ENCODE data around the gene KRTAP12-2. TPM values are rescaled to one million over a fixed set of nuclear protein-coding genes. Genes with fewer than 3 reads are reported as not detected.

KRTAP12-2 gene
- total RNA-seq, 1 experiment from 2014 or later = not detected

DNA sequence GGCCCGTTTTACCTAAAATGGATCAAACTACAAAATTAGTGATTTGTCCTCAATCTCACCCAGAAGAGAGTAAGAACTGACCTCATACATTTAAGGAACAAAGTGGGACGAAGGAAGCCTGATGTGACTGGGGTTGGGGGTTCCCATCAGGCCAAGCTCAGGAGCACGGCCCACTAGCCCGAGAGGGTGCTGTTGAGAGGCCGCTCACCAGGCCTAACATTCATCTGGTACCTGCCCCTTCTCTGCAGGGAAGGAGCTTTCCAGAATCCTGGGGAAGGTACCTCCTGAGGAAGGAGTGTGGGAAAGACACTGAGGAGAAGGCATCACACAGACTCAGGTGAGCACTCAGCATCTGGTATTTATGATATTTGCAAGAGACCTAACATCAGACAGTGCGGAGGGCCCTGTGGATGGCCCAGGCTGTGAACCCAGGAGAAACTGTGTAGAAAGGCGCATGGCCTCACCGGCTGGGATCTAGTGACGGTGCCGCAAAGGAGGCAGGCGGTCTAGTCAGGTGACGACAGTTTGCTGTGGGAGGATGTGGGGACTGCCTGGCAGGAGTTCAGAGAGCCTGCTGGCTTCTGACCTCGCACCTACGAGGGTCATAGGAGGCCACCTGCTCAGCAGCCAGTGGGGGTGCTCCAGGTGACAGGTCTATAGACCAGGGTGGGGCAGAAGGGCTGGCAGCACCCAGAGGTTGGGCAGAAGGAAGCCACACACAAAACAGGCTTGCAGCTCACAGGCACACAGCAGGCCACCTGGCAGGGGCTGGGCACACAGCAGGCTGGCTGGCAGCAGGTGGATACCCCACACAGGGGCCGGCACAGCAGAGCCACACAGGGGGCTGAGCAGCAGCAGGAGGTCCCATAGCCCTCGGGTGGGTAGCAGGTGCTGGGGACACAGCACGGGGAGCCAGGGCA, 12.8 kb downstream of the KRTAP12-2 start (continued):
- TF ChIP-seq, protein P1, sequence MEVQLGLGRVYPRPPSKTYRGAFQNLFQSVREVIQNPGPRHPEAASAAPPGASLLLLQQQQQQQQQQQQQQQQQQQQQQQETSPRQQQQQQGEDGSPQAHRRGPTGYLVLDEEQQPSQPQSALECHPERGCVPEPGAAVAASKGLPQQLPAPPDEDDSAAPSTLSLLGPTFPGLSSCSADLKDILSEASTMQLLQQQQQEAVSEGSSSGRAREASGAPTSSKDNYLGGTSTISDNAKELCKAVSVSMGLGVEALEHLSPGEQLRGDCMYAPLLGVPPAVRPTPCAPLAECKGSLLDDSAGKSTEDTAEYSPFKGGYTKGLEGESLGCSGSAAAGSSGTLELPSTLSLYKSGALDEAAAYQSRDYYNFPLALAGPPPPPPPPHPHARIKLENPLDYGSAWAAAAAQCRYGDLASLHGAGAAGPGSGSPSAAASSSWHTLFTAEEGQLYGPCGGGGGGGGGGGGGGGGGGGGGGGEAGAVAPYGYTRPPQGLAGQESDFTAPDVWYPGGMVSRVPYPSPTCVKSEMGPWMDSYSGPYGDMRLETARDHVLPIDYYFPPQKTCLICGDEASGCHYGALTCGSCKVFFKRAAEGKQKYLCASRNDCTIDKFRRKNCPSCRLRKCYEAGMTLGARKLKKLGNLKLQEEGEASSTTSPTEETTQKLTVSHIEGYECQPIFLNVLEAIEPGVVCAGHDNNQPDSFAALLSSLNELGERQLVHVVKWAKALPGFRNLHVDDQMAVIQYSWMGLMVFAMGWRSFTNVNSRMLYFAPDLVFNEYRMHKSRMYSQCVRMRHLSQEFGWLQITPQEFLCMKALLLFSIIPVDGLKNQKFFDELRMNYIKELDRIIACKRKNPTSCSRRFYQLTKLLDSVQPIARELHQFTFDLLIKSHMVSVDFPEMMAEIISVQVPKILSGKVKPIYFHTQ (CRISPR knock-in tag; IDR thresholded peaks at IDR 0.05) = no peak
- TF ChIP-seq ZNF416 (CRISPR knock-in tag; IDR thresholded peaks at IDR 0.05) = no peak

GRCh38 chr21:44653123-44653522, 13.6 kb downstream of the KRTAP12-2 start:
- no peak overlapping the region for H3K27ac Mint-ChIP-seq
- DNase-seq (ENCODE audit: low spot score) = peak; percentile 33
- POLR2A ChIA-PET = no interaction called here
- H3K9me3 Mint-ChIP-seq = peaks cover 24% of the 10 kb centered on the region
- peaks cover 5% of the 10 kb centered on the region for H3K4me1 Mint-ChIP-seq
- TF ChIP-seq SP1 (CRISPR knock-in tag; conservative IDR thresholded peaks at IDR 0.05) = 0 out of 2 replicates have a peak, but pooled peaks have one; percentile 37
- TF ChIP-seq PRDM15 (CRISPR knock-in tag; IDR thresholded peaks at IDR 0.05) = peak; percentile 90
- TF ChIP-seq, protein P2, sequence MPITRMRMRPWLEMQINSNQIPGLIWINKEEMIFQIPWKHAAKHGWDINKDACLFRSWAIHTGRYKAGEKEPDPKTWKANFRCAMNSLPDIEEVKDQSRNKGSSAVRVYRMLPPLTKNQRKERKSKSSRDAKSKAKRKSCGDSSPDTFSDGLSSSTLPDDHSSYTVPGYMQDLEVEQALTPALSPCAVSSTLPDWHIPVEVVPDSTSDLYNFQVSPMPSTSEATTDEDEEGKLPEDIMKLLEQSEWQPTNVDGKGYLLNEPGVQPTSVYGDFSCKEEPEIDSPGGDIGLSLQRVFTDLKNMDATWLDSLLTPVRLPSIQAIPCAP (CRISPR knock-in tag; IDR thresholded peaks at IDR 0.05) = no peak
- TF ChIP-seq, protein P3, sequence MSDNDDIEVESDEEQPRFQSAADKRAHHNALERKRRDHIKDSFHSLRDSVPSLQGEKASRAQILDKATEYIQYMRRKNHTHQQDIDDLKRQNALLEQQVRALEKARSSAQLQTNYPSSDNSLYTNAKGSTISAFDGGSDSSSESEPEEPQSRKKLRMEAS (CRISPR knock-in tag; IDR thresholded peaks at IDR 0.05) = peak; percentile 72; the same call in 1 of the 2 replicates
- CTCF ChIA-PET = interaction anchor here (1.4 kb wide), 1 partner anchor 96 kb away, joined by 4 read pairs; no protein-coding TSS in a partner anchor
- no peak overlapping the region for H3K4me3 Mint-ChIP-seq
- ATAC-seq = peak; percentile 58; the same call in 1 of the 2 replicates
- H3K27me3 Mint-ChIP-seq (ENCODE audit: low read depth) = peaks cover 10% of the 10 kb centered on the region
- H3K36me3 Mint-ChIP-seq = peaks cover 21% of the 10 kb centered on the region

DNA sequence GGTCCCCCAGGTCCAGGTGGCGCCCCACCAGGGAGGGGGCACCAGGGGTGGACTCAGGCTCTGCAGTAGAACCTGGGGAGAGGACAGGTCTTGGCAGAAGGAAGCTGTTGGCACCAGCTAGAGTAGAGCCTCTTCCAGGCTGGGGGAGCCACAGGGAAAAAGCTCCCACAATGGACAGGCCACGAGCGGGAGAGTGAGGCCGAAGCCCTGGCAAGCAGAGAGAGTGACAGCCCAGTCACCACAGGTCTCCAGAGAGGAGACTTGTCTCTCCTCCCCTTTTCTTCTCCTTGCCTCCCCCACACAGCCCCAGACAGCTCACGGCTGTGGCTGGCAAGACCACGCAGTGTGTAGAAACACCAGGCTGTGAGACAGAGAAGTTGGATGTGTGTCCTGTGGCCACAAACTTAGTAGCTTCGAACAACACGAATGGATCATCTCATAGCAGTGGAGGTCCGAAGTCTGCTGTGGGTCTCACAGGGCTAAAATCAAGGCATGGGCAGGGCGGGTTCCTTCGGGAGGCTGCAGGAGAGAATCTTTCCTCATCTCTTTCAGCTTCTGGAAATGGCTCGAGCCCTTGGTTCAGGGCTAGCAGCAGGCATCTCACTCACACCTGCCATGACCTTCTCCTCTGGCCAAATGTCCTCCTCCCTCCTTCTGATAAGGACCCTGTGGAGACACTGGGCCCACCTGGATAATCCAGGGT, 15.6 kb downstream of the KRTAP12-2 start:
- Mint-ChIP-seq H3K27ac (no peak overlapping the region), H3K27me3 (ENCODE audit: low read depth) (peaks cover 6% of the 10 kb centered on the region), H3K4me1 (peaks cover 10% of the 10 kb centered on the region), H3K36me3 (peaks cover 10% of the 10 kb centered on the region), H3K4me3 (no peak overlapping the region), H3K9me3 (peaks cover 11% of the 10 kb centered on the region)
- ATAC-seq (no peak), DNase-seq (ENCODE audit: low spot score) (no peak)
- CTCF ChIA-PET = no interaction called here
- POLR2A ChIA-PET = no interaction called here
- TF ChIP-seq CTCF (IDR thresholded peaks at IDR 0.05) (no peak), ESRRA (CRISPR knock-in tag; IDR thresholded peaks at IDR 0.05; ENCODE audit: borderline replicate concordance) (no peak), AFF4 (CRISPR knock-in tag; IDR thresholded peaks at IDR 0.05; ENCODE audit: borderline replicate concordance) (no peak), TEAD4 (CRISPR knock-in tag; IDR thresholded peaks at IDR 0.05) (no peak), ZSCAN18 (CRISPR knock-in tag; IDR thresholded peaks at IDR 0.05) (no peak), IRF2 (CRISPR knock-in tag; IDR thresholded peaks at IDR 0.05; ENCODE audit: borderline replicate concordance, low read depth) (no peak), ZNF396 (CRISPR knock-in tag; IDR thresholded peaks at IDR 0.05; ENCODE audit: borderline replicate concordance) (no peak), OVOL2 (CRISPR knock-in tag; IDR thresholded peaks at IDR 0.05; ENCODE audit: borderline replicate concordance) (no peak)
